NCI-H2227 treated with DMSO at 0.1 percent for 48 hours (cell line): ENCODE results near the gene FNDC3B.

ENCODE experiments used
- DNase-seq: peaks from one replicate; lab custom pipeline; 2025; lab: John Stamatoyannopoulos, UW

Gene FNDC3B

DNA sequence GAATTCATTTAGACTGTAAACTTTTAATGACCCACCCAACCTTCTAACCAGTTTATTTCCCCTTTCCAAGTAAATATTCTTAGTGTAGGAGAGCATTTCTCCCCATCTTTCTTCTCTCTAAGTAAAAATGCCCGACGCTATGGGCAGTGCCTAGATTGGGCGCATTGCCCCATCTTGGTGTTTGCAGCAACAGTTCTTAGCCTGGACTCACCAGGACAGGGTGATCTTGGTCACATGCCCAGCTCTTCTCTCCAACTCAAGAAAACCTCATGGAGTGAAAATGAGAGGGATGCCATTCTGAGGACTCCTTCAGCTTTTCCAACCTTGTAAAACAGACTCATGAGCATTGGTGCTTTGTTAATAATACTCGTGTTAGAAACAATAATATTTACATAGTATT lies 332.2 kb downstream of the FNDC3B start:
- no peak for DNase-seq

DNA sequence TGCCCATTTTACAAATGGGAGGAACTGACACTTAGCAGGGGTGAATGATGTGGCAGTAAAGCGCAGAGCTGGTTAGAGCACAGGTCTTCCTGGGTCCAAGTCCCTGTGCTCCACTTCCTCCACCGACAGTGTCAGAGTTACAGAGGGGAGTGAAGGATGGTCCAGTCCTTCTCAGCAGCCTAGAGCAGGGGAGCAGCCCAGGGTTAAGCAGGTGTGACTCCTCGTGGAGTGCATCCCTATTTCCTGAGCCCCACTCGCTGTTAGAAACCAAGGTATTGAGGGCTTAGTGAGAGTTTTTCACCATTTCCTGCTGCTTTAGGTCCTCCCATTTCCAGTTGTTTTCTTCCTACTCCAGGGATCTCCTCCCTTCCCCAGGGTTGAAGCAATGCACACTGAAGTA lies 333.5 kb downstream of the FNDC3B start:
- DNase-seq, result no peak

DNA sequence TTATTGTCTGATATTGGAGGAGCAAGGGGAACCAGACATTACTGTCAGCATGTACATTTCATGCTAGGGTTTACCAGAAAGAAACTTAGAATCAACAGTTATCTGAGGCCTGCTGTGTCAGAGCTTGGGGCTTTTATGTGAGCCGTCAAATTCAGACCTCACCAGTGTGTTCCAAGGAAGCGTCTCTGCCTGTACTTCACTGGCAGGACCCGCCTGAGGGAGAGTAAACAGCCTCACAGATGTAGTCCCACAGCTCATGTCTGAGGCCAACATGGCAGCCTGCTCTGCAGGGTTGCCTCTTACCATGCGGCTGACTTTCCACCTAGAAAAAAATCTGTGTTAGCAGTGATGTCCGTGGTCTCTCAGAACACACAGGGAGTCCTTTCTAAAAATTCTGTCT lies 334.5 kb downstream of the FNDC3B start:
- DNase-seq, result no peak

DNA sequence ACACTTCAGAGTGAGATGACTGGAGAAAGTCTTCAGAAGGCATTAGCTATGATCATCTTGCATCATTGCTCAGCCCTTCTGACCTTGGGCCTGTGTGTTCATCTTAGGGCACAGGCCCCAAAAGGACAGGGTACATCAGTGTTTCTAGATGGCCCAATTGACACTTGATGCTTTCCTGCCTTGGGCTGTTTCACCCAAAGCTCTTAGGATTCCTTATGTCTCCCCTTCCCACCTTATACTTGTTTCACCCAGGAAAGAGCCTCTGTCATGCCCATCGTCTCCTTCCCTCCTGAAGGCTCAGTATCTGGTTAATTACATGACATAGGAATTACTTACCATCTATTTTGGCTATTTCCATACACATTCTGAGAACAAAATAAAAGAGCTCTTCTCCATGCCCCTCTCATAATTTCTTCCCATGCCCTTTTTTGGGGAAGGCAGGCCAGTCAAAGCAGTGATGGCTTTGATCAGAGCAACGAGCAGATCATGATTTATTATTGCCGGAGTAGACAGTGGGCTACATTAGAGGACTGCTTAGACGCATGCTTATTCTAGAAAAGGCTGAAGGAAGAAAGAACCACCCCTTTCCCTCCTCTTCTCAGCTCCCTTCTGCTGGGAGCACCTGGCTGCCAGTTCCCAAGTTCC lies 335.9 kb downstream of the FNDC3B start:
- DNase-seq, result no peak

DNA sequence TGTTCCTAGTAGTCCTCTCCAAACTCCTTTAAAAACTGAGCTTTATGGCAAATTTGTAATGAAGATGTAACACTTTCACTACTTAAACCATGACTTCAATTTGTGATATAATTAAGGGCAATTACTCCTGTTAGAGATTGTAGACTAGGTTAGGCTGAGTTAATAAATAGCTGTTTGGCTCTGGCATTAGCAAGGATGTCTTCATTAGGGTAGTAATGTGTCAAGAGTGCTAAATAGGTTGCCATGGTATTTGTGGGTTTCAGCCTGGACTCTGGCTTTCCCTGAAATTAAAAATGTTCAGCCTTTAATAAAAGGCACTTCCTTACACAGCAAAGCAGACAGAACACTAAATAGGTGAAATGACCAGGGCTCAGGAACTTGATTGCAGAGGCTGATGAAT lies 337.0 kb downstream of the FNDC3B start:
- DNase-seq, result no peak

DNA sequence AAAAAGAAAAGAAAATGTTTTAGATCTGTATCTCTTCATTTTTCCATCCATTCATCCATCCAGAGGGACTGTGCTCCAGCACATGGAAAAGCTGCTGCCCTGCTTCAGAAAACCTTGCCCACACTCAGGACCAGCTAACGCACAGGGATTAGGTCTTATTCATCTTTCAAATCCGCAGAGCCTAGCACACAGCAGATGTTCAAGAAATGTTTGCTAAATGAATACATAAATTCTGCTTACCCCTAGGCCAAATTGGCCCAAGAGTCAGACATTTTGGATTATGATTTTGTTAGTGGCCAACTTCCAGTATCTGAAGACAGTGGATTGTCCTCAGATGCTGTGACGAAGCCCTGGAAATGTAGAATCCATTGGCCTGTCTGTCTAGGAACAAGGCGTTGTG lies 337.5 kb downstream of the FNDC3B start:
- DNase-seq, result no peak

DNA sequence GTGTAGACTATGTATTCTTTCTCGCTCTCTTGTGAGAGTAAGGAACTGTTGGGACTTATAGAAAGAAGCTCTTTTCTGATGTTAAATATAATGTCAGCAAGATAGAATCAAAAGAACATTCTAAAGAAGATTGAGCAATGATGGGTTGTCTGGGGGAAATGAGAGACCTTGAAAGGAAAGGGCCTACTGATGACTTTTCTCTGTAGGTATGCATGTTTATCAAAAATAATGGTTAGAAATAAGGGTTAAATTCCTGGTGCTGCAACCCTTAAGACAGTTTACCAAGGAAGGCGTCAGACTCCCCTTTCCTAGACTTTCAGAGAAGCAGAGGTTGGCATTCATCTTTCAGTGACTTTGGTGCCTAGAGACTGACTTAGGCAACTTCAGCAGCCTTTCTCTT lies 339.1 kb downstream of the FNDC3B start:
- no peak for DNase-seq

DNA sequence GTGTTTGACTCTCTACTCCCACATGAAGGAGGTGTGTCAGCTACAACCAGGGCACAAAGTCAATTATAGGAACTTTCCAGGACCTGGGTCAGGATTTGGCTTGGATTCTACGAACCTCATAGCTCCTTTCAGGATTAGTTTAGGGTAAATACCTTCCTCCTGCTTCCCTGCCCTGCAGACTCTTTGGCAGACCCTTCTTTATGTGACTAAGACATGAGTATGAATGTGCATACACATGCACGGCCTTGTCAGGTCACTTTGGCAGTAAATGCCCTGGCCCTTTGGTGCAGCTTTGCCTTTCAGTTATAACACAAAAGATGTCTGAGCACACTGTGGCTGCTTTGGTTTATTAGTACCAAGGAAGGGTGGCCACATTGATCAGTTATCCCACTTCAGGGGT lies 340.0 kb downstream of the FNDC3B start:
- no peak for DNase-seq

DNA sequence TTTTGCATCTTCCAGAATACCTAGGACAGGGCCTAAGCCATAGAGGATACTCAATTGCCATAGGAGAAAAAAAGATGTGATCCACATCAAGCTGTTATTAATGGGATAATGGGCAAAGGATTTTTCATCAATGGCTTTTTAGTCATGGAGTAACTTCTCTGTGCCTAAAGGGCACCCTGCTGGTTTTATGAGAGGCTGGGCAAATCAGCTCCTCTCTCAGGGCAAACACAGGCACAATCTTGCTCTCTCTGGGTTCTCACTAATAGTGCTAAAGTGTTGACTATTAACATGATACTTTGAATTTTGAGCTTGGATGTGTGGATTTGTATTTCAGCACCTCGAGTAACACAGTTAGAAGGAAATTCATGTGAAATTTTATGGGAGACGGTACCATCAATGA lies 341.3 kb downstream of the FNDC3B start:
- DNase-seq, result no peak

DNA sequence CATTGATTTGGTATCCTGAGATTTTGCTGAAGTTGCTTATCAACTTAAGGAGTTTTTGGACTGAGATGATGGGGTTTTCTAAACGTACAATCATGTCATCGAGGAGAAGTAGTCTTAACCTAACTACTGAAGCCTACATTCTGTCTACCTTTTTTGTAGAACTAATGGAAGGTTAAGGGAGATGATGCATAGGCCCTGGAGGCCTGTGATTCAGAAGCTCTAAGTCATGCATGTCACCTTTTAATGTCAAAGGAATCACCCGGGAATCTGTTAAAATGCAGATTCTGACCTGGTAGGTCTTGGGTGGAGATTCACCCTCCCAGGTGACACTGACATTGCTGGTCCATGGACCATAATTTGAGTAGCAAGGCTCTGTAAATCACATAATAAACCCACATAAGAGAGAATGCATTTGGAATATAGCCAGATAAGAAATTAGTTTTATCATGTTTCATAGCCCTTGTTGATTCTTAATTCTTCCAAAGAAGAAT lies 344.0 kb downstream of the FNDC3B start:
- no peak for DNase-seq

DNA sequence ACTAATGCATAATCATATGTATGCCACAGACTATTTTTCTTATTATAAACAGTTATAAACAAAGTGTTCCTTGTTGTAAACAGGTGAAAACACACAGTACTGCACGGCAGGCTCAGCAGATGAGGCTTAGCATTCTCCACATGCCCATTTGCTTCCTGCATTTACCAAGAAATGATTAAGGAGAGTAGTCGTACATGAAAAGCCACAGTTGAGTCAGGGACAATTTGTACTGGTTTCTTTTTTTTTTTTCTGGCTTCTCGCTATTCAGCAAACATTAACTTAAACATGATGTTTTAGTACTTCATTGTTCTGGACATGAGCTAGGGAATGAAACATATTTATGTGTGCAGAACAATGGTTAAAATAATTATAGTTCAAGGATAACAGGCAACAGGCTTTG lies 345.5 kb downstream of the FNDC3B start:
- peak; percentile 97 for DNase-seq

DNA sequence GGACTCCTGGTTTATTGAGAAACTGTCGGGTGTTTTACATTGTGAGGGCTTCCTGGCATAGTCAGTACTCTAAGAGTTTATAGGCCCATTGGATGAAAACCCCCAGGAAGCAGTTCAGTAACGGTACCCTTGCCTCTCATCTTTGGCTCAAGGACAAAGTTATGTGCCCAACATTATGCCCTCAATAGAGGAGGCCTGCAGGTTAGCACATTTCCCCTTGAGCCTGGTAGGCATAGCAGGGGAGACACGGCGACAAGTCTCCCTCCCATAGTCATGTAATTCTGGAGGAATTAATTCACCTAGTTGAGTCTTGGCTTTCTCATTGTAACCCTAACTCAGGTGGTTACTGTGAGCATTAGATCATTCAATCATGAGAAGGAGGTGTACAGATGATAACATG lies 348.4 kb downstream of the FNDC3B start:
- DNase-seq, result no peak

DNA sequence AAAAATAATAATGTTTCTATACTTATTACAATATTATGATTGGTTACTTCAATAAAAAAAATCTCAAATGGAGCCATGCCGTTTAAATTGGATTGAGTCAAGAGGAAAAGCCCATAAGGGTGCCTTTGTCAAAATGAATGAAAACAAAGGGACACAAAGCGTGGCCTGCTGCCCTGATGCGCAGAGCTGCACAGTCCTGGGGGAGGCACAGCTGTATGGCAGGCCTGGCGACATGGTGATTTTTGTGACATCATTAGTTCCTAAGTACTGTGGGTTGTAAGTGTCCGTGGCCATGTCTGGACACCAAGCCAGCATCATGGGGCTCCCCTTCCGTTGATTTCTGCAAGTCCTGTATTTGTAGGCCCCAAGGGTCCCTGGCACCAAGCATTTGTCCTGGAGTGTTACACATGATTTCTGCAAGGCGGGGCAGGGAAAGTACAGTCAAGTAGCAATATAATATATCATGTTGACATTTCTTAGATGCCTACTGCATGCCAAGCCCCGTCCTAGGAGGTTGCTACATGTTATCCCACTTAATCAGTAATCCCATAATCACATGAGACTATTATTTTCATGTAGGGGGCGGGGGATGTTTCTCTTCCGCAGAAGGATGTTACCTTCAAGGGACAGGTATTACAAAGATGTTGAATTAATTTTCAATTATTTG lies 349.2 kb downstream of the FNDC3B start:
- no peak for DNase-seq

DNA sequence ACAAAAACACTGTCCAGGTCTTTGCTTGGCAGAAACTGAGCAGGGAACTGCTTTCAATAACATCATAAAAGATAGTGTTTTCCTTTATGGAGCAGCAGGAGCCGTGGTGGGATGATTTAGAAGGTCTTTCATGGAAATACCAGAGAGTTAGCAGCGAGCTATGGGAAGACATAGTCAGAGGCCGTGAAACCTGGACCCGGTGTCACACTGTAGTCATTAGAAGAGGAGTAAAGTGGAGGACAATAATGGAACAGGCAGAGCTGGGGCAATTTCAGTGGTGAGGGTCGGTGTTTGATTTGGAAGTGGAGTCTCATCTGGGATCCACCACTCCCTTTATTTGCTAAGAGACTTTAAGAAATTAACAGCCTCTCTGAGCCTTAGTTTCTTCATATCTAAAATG lies 351.4 kb downstream of the FNDC3B start:
- DNase-seq, result peak; percentile 20

DNA sequence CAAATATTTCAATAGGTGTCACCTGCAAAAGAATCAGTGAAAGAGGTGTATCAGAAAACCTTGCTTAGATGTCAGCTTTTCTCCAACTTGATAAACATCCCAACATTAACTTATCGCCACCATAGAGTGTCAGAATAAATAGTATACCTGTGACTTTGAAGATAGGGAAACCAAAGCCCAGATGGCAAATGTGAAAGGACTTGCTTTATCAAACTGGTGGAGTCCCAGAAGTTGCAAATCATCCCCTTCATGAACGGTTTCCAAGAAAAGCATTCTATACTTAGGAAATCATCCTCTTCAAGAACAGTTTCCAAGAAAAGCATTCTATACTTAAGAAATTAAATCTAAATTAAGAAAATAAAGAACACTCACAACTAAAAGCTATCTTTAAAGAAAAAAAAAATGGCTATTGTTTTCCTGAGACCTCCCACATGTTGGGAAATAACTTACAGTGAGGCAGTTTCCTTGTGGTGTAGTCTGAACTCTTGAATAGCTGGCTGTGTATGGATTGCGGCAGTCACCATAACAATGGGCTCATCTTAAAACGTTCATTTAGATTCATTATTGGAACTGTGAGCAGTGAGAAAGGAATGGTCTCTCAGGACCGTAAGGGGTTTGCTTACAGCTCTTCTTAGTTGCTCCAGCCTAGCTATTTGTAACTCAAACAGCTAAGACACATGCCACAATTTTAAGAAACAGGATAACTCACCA lies 352.4 kb downstream of the FNDC3B start:
- DNase-seq, result peak; percentile 39

DNA sequence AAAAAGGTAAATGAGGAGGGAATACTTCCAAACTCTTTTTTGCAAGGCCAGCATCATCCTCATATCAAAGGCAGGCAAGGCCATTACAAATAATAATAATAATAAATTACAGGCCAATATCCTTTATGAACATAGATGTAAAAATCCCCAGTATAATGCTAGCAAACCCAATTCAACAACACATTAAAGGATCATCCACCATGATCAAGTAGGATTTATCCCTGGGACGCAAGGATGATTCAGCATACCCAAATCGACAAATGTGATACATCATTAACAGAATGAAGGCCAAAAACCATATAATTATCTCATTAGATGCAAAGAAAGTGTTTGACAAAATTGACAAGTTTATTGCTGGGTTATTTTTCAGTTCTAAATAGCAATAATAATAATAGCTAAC lies 355.3 kb downstream of the FNDC3B start:
- no peak for DNase-seq

DNA sequence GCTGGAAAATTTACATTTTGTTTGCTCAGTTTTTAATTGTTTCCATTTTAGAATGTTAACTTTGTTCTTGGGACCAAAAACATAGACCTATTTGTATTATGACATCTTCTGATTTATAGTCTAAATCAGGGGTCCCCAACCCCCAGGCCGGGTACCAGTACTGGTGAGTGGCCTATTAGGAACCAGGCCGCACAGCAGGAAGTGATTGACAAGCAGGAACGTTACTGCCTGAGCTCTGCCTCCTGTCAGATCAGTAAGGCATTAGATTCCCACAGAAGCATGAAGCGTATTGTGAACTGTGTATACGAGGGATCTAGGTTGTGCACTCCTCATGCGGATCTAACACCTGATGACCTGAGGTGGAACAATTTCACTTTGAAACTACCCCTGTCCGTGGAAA lies 357.0 kb downstream of the FNDC3B start:
- DNase-seq, result no peak

DNA sequence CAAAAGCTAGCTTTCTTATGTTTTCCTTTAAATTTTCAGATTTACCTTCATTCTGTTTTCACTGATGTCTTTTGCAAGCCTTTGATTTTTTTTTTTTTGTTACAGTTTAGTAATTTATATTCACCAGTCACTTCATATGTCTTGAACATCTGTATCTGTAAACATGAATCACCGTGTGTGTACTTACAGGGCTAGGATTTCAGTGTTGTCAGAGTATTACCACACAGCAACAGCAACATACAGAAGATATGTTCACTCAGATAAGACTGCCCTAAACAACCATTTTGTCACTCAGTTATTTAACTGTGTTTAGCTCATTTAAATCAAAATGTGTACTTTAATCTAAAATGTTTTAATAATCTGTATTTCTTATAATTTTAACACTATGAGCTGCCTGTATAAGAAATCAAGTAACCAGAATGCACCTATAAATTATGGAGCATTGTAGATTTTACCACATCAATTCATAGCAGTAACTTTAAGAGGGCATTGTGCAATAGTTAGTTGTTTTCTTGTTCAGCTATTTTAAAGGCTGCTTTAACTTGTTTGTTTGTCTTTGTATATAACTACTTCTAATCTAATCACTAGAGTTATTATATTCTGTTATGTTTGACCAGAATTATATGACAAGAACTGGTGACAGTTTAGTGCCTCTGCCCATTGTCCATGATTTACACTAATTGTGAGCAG lies 358.5 kb downstream of the FNDC3B start:
- no peak for DNase-seq

DNA sequence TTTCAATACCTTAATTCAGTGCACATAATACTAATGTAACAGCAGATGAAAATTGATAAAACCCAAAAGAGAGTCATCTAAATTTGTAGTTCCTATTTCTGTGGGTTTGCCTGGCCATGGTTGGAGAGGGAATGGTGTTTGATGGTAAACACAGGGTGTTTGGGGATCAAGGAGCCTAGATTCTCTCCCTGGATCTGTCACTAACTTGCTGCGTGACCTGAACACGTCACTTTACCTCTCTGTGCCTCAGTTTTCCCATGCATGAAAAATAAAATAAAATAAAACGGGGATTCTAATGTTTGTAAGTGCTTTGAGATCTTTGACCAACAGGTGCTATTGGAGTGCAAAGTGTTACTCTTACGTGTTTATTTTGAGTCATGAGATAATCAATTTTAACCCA lies 359.1 kb downstream of the FNDC3B start:
- no peak for DNase-seq

DNA sequence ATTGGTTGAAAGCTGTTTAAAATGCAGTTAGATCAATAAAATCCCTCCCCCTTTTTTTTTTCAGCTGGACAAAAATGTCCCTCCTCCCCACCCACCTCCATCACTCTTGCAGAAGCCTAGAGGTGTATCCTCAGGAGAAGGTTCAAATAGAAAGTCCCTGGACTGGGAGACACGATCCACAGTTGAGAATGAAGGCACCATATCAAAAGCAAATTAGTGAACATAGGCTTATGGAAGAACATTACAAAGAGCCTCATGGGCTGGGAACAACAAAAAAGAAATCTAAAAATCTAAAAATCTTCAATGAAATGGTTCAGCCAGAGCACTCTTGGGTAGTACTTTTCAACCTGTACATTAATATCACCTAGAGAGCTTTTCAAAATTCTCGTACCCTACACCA lies 362.7 kb downstream of the FNDC3B start:
- no peak for DNase-seq

DNA sequence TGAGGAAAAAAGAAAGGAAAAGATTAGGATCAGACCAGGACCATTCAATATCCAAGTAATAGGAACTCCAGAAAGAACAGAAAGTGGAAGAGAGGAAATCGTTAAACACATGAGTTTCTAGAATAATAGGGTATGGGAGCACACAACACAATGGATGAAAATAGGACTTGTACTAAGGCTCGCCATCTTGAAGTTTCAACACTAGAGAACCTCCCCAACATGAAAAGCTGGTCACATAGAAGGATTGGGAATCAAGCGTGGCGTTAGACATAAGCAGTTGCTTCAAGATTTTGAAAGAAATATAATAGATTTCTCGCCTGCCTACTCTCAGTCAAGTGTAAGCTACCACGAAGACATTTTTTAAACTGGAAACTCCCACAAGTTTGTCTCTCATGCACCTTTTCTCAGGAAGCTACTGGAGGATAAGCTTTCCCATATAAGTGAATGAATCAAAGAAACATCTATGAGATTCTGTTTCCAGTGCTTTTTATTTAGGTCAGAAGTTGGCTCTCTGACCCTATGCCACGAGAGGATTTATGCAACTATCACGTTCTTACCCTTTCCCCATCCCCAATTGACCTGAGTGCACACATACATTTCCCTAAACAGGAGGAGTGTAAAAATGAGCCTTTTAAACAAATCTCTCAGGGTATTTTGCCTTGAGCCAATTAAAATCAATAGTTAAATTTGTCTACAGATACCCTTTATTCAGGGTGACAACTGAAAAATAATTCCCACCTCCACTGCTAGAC lies 363.7 kb downstream of the FNDC3B start:
- no peak for DNase-seq
